ENCODE results near the gene CNTN5. TPM values are rescaled to one million over a fixed set of nuclear protein-coding genes. Genes with fewer than 3 reads are reported as not detected.

The CNTN5 gene
- total and polyA plus RNA-seq, 10 of the 15 experiments (the other 5 are each of a cell fraction or from before 2014, with no cell fraction given) = 0.01 TPM; not detected in 9

DNA sequence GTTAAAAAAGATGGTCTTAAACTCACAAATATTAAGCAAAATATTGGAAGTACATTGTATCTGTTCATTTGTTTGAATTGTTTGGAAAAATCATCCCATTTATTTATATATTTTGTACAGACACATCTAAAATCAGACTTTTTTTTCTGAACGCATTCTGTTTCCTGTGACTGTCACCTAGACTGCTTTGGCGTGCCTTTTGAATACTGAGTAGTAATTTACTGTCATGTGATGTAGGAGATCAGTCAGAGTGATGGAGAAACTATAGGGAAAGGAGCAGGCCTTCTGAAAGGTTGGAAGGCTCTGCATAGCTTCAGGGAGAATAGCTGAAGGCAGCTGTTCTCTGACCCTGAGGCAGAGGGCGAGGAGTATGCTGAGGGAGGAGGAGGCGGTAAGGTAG is 1214.3 kb downstream of the CNTN5 start:
- FAIRE-seq (no peak), DNase-seq (ENCODE audit: low read depth, low spot score) (no peak), ATAC-seq (no peak)
- TF ChIP-seq SUPT20H (IDR thresholded peaks at IDR 0.05; ENCODE audit: borderline replicate concordance, control insufficient read depth, low read depth, low read length) = no peak
- TF ChIP-seq MEF2B (IDR thresholded peaks at IDR 0.05; ENCODE audit: partially characterized antibody, poor library complexity, severe bottlenecking) = no peak
- TF ChIP-seq CHD2 (IDR thresholded peaks at IDR 0.05; ENCODE audit: borderline replicate concordance, low read depth, low read length) = no peak
- TF ChIP-seq, protein P1, sequence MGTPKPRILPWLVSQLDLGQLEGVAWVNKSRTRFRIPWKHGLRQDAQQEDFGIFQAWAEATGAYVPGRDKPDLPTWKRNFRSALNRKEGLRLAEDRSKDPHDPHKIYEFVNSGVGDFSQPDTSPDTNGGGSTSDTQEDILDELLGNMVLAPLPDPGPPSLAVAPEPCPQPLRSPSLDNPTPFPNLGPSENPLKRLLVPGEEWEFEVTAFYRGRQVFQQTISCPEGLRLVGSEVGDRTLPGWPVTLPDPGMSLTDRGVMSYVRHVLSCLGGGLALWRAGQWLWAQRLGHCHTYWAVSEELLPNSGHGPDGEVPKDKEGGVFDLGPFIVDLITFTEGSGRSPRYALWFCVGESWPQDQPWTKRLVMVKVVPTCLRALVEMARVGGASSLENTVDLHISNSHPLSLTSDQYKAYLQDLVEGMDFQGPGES (IDR thresholded peaks at IDR 0.05) = no peak
- TF ChIP-seq ZNF274 (IDR thresholded peaks at IDR 0.05; ENCODE audit: insufficient read depth, insufficient read length) = no peak
- TF ChIP-seq CHD4 (IDR thresholded peaks at IDR 0.05) = no peak
- no peak for TF ChIP-seq MTA3 (IDR thresholded peaks at IDR 0.05; ENCODE audit: borderline replicate concordance, low read length)
- no peak for TF ChIP-seq MTA2 (IDR thresholded peaks at IDR 0.05; ENCODE audit: low read depth)
- no peak for TF ChIP-seq POU2F2 (IDR thresholded peaks at IDR 0.05; ENCODE audit: borderline replicate concordance, low read depth, low read length)
- no peak for TF ChIP-seq NR2C1 (IDR thresholded peaks at IDR 0.05)
- TF ChIP-seq BCLAF1 (IDR thresholded peaks at IDR 0.05) = no peak
- TF ChIP-seq MYC (IDR thresholded peaks at IDR 0.05; ENCODE audit: insufficient read depth, insufficient read length, insufficient replicate concordance, low read length, severe bottlenecking) = no peak
- no peak for TF ChIP-seq SMAD5 (IDR thresholded peaks at IDR 0.05; ENCODE audit: low read depth)
- Histone ChIP-seq H3K9me3 (replicated peaks; ENCODE audit: control insufficient read depth, insufficient read depth, low read length) (no peaks in the 10 kb centered on the region), H4K20me1 (ENCODE audit: control insufficient read depth, insufficient read depth) (no peaks in the 10 kb centered on the region), H3K27me3 (replicated peaks in 1 of 2; ENCODE audit: control insufficient read depth in 2 of 2, insufficient read depth in 2 of 2, low read length in 1 of 2) (no peaks in the 10 kb centered on the region), H3K9ac (ENCODE audit: control insufficient read depth, insufficient read depth, low read length) (no peak overlapping the region), H3K79me2 (ENCODE audit: control insufficient read depth, insufficient read depth, low read length) (no peaks in the 10 kb centered on the region), H3K4me3 (no peak overlapping the region), H3K27ac (ENCODE audit: control insufficient read depth, insufficient read depth) (no peak overlapping the region), H3K36me3 (ENCODE audit: control insufficient read depth in 2 of 2, insufficient read depth in 2 of 2, low read length in 1 of 2) (no peaks in the 10 kb centered on the region), H3K4me1 (ENCODE audit: control insufficient read depth, insufficient read depth, low read length) (no peaks in the 10 kb centered on the region), H3K4me2 (ENCODE audit: control insufficient read depth, insufficient read depth) (no peak overlapping the region), H2AFZ (ENCODE audit: control insufficient read depth, low read depth, low read length) (no peak overlapping the region)
- no TSS peak for BruUV-seq (replicated peaks)
- WGBS (ENCODE audit: insufficient coverage, insufficient replicate concordance, low lambda C conversion rate, missing lambda C conversion rate) = 16% methylated on average over 4 of the region's 4 CpGs
- ChIA-PET SMC1A (ENCODE audit: uncharacterized antibody, unreplicated experiment) (no interaction called here), POLR2A (no interaction called here), CTCF (no interaction called here), RAD21 (ENCODE audit: unreplicated experiment) (no interaction called here)
- in situ Hi-C loops (cut with MboI) = no loop called here
- intact Hi-C loops (cut with micrococcal nuclease; ENCODE audit: unreplicated experiment) = no loop called here
